Peyer's patch (tissue), 4 donors: ENCODE data around the gene RPS10.

Source experiments
- CTCF ChIP-seq, 6 experiments: fragments of 450-650 bp in 4 of 6; fragments of 200-600 bp in 2 of 6; sonication (generic) in 1 of 6; IDR thresholded peaks; one replicate each; pipeline ENCODE4 v1.5.1; 2017 to 2019; ENCODE audit warnings: antibody characterized with exemption in 6 of 6, mild to moderate bottlenecking in 3 of 6, moderate library complexity in 1 of 6
- POLR2A ChIP-seq, 2 donors: fragments of 450-650 bp; IDR thresholded peaks; one replicate each; pipeline ENCODE4 v1.5.1; 2017; ENCODE audit warnings: antibody characterized with exemption in 2 of 2, mild to moderate bottlenecking in 2 of 2, moderate library complexity in 2 of 2

DNA sequence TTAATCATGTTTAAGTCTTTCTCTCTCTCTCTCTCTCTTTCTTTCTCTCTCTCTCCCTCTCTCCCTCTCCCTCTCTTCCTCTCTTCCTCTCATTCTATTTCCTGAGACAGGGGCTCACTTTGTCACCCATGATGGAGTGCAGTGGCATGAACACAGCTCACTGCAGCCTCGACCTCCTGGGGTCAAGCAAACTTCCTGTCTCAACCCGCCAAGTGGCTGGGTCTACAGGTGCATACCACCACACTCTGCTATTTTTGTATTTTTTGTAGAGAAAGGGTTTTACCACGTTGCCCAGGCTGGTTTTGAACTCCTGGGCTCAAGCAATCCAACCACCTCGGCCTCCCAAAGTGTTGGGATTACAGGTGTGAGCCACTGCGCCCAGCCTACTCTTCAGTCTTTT, 15.7 kb upstream of the RPS10 start:
- no peak for TF ChIP-seq POLR2A (IDR thresholded peaks at IDR 0.05)
- no peak for TF ChIP-seq CTCF (IDR thresholded peaks at IDR 0.05)
